BJ (cell line): Measurements from ENCODE around the gene SBNO2. TPM values are rescaled to one million over a fixed set of nuclear protein-coding genes. Genes with fewer than 3 reads are reported as not detected.

ENCODE experiments used
- CTCF ChIA-PET: fragments of 350-600 bp; formaldehyde crosslinking; extraction: SDS; loops from one replicate; lab custom pipeline; 2021; ENCODE audit warnings: antibody characterized with exemption, inconsistent platforms; lab: Yijun Ruan, JAX
- POLR2A ChIA-PET: fragments of 300-600 bp; sonication (Branson Sonifier 250); formaldehyde crosslinking; extraction: SDS; loops from one replicate; lab custom pipeline; 2021; ENCODE audit warnings: antibody characterized with exemption; lab: Charles Lee
- DNase-seq: peaks from one replicate; pipeline ENCODE4 v3.0.0-alpha.2; 2011; ENCODE audit warnings: low read depth
- H3K27me3 ChIP-seq: 2 replicates; pipeline ENCODE4 v1.6.0; 2011; ENCODE audit warnings: low read length; ENCODE audit not compliant: control insufficient read depth, insufficient read depth
- H3K36me3 ChIP-seq: 2 replicates; pipeline ENCODE4 v1.5.1; 2011; ENCODE audit warnings: low read length; ENCODE audit not compliant: control insufficient read depth, insufficient read depth
- H3K4me3 ChIP-seq: 2 replicates; pipeline ENCODE4 v1.5.1; 2011; ENCODE audit warnings: low read depth, mild to moderate bottlenecking, control low read depth, low read length
- polyA plus RNA-seq: library from polyadenylated mRNA; depleted of rRNA; stranded (reverse); fragments of >200 nt; gene quantifications from 2 replicates; pipeline ENCODE4 v1.2.3, GENCODE V29; 2011
- TF ChIP-seq, protein P1 (sequence below): IDR thresholded peaks from 2 replicates; pipeline ENCODE4 v1.5.1; 2011; ENCODE audit warnings: low read depth, mild to moderate bottlenecking, control low read depth, inconsistent platforms, low read length, moderate library complexity; ENCODE audit not compliant: insufficient read depth

SBNO2 gene
- polyA plus RNA-seq, 1 experiment = 26.1 TPM

DNA sequence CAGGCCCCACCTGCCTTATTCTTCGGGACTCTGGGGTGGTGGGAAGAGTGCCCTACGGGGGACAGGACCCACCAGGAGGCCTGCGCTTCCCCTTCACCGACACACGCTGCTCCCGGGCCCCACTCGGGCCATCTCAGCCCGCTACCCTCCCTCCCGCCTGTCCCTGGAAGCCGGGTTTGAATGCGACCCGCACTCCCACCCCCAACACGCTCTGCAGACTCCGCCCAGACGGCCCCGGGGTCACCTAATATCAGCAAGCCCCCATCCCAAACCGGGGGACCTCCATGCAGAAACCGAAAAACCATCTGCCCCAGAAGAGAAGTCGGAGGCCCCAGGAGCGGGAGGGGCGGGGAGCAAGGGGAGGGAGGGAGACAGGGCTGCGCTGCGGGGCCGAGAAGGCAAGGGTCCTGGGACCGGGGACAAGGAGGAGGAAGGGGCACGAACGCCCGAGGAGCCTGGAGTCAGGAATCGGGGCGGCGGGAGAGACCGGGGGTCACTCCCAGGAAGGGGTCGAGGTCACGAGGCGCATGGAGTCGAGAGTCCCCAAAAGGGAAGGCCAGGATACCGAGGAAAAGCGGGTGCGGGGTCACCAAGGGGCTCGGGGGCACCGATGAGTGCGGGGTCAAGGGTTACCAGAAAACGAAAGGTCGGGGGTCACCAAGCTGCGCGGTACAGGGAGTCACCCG lies 766 bp downstream of the SBNO2 start:
- POLR2A ChIA-PET = interaction anchor here (0.6 kb wide), 2 partner anchors 59 to 67 kb away, joined by 3 to 6 read pairs; no protein-coding TSS in a partner anchor
- Histone ChIP-seq H3K36me3 (peaks cover 4% of the 10 kb centered on the region; the same call in 1 of the 2 replicates), H3K27me3 (no peaks in the 10 kb centered on the region), H3K4me3 (peak overlapping the region; percentile 95)
- CTCF ChIA-PET = no interaction called here
- TF ChIP-seq, protein P1, sequence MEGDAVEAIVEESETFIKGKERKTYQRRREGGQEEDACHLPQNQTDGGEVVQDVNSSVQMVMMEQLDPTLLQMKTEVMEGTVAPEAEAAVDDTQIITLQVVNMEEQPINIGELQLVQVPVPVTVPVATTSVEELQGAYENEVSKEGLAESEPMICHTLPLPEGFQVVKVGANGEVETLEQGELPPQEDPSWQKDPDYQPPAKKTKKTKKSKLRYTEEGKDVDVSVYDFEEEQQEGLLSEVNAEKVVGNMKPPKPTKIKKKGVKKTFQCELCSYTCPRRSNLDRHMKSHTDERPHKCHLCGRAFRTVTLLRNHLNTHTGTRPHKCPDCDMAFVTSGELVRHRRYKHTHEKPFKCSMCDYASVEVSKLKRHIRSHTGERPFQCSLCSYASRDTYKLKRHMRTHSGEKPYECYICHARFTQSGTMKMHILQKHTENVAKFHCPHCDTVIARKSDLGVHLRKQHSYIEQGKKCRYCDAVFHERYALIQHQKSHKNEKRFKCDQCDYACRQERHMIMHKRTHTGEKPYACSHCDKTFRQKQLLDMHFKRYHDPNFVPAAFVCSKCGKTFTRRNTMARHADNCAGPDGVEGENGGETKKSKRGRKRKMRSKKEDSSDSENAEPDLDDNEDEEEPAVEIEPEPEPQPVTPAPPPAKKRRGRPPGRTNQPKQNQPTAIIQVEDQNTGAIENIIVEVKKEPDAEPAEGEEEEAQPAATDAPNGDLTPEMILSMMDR = no peak
- DNase-seq = no peak

DNA sequence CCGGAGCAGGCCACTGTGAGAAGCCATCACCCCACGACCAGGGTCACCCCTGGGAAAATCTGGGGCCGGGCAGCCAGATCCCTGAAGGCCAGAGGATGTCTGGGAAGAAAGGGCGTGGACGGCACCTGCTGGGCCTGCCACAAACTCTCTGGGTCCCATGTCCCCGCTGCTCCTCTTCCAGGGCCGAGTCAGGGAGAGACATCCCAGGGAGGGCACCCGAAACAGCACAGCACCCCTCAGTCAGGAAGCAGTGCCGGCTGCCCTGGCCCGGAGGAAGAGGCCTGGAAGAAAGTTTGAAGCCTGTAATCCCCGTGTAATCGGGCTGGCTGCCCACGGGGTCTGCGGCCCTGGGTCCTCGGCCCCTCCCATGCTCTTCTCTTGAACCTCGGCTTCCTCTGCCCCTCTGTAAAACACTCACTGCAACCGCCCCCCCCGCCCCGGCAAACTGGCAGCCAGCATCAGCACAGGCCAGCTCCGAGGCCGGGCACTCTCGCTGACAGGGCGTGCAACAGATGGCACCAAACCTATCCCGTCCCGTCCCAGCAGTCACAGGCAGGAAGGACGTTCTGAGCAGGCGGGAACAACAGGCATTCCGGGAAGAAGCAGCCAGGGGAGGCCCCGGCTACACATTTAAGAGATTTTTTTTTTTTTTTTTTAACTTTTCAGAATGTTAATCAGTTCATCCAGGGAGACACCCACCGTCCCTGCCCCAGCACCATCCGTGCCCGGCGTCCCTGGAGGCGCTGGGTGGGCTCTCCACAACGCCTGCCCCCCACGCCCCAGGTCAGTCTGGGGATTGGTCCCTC lies 1.5 kb downstream of the SBNO2 start:
- H3K4me3 ChIP-seq = peak overlapping the region; percentile 95
- ChIA-PET POLR2A (interaction anchor here (0.6 to 1.0 kb wide), 3 partner anchors 17 to 66 kb away, joined by 3 to 6 read pairs (median 3); no protein-coding TSS in a partner anchor), CTCF (interaction anchor here (0.6 kb wide), 1 partner anchor 37 kb away, joined by 3 read pairs; no protein-coding TSS in a partner anchor)
- no peak for DNase-seq
- H3K36me3 ChIP-seq = peaks cover 4% of the 10 kb centered on the region; the same call in 1 of the 2 replicates
- H3K27me3 ChIP-seq = no peaks in the 10 kb centered on the region
- TF ChIP-seq, protein P1 = no peak

DNA sequence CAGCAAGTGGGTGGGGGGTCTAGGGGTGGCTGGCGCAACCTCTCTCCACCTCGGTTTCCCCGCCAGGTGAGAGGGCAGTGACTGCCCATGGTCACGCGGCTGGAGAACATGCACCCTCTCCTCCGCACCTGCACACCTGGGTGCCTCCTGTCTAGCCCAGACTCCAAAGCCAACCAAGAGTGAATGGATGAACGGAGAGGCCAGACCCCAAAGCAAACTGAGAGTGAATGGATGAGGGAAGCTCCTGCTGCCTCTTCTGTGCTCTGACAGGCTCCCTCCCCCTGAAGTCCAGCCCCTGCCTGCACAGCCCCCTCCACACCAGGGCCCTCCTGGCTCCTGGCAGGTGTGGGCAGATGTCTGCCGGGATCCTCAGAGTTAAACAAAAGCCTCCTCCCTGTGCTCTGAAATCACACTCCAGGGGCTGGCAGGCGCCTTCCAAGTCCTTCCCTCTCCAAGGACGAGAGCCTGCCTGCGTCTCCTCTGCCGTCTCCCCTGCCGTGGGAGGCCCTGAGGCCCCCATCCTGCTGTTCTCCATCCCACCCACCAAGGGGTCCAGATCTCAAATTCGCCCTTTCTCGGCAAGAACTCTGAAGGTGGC lies 2.2 kb downstream of the SBNO2 start:
- peaks cover 8% of the 10 kb centered on the region for H3K36me3 ChIP-seq
- DNase-seq = no peak
- peak overlapping the region; percentile 95 for H3K4me3 ChIP-seq
- CTCF ChIA-PET = interaction anchor here (0.9 kb wide), 1 partner anchor 65 kb away, joined by 3 read pairs; no protein-coding TSS in a partner anchor
- TF ChIP-seq, protein P1 = no peak
- H3K27me3 ChIP-seq = no peaks in the 10 kb centered on the region
- POLR2A ChIA-PET = interaction anchor here (1.0 kb wide), 1 partner anchor 16 kb away, joined by 3 read pairs; no protein-coding TSS in a partner anchor

DNA sequence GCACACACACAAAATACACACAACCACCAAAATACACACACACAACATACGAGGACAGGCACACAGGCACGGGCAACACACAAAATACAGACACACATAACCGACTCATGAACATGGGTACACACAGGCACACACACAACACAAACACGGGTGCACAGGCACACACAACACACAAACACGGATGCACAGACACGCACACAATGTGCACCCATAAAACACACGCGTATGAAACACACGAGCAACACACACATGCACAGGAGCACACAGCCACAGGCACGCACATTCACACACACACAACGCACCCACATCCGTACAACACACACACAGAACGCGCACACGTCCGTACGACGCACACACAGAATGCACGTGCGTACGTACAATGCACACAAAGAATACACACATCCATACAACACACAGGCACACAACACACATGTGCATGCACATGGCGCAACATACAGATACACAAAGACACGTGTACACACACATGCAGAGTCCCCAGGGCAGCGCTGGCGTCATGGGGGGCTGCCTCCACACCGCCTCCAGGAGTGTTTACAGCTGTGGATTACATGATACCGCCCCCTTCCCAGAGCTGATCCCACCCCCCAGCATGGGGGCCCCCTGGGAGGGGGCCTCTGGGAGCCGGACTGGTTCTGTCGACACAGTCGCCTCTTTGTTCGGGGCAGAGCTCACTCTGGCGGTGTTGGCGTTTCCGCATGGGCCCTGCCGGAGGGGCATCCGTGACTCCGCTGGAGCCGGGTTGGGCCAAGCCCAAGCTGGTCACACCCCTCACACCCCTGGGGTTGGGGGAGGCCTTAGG lies 2.9 kb downstream of the SBNO2 start:
- H3K36me3 ChIP-seq = peaks cover 10% of the 10 kb centered on the region
- no peaks in the 10 kb centered on the region for H3K27me3 ChIP-seq
- TF ChIP-seq, protein P1 = no peak
- H3K4me3 ChIP-seq = peak overlapping the region; percentile 95
- DNase-seq = no peak
- ChIA-PET CTCF (interaction anchor here (0.9 to 2.1 kb wide), 2 partner anchors 57 to 64 kb away, joined by 3 to 7 read pairs; no protein-coding TSS in a partner anchor), POLR2A (interaction anchor here (1.0 kb wide), 1 partner anchor 15 kb away, joined by 3 read pairs; no protein-coding TSS in a partner anchor)
